GM21576 (cell line): ENCODE measurements around the gene GALR3.

Experiments
- ATAC-seq: cut with Tn5 transposase; IDR thresholded peaks from one replicate; pipeline ENCODE4 v1.9.1; 2021; ENCODE audit warnings: mild to moderate bottlenecking, moderate library complexity; ENCODE audit not compliant: unreplicated experiment

Gene GALR3

GRCh38 chr22:37862570-37863325 is 39.6 kb downstream of the GALR3 start:
- no peak for ATAC-seq

- ATAC-seq: no peak
These were observed 42.3 kb downstream of the GALR3 start for GRCh38 chr22:37865510-37865909.

- no peak for ATAC-seq
These were observed 47.1 kb downstream of the GALR3 start for GRCh38 chr22:37870273-37870672.
